Common myeloid progenitor, CD34-positive (primary cell): Measurements from ENCODE around the gene NACA.

Source experiments
- CTCF ChIA-PET: fragments of 350-600 bp; sonication (Branson Sonifier 250); formaldehyde crosslinking; loops from one replicate; lab custom pipeline; 2021; ENCODE audit warnings: antibody characterized with exemption; lab: Charles Lee
- POLR2A ChIA-PET: fragments of 350-600 bp; sonication (Branson Sonifier 250); formaldehyde crosslinking; loops from one replicate; lab custom pipeline; 2021; ENCODE audit warnings: antibody characterized with exemption; lab: Charles Lee
- DNase-seq, 3 donors: peaks; one replicate each; pipeline versions ENCODE4 v3.0.0 to v3.0.0-alpha.2; 2013
- H3K27ac ChIP-seq, 2 experiments: 1 replicate in 1 of 2; 2 replicates in 1 of 2; pipeline ENCODE4 v1.7.0; 2013; ENCODE audit warnings: inconsistent platforms in 2 of 2, low read length in 2 of 2, mild to moderate bottlenecking in 2 of 2, low read depth in 1 of 2, moderate library complexity in 1 of 2; ENCODE audit not compliant: severe bottlenecking in 2 of 2, insufficient read depth in 1 of 2, poor library complexity in 1 of 2
- H3K27me3 ChIP-seq, 5 experiments: replicated peaks in 2 of 5; 1 replicate in 3 of 5; 2 replicates in 2 of 5; pipeline versions ENCODE4 v1.6.1 to v1.7.0; 2013; ENCODE audit warnings: low read length in 4 of 5, mild to moderate bottlenecking in 2 of 5, moderate library complexity in 2 of 5, inconsistent platforms in 1 of 5; ENCODE audit not compliant: insufficient read depth in 5 of 5, control insufficient read depth in 4 of 5
- H3K36me3 ChIP-seq, 4 experiments: 1 replicate in 2 of 4; 2 replicates in 2 of 4; pipeline versions ENCODE4 v1.6.1 to v1.7.0; 2013; ENCODE audit warnings: low read length in 3 of 4, control low read depth in 1 of 4, mild to moderate bottlenecking in 1 of 4; ENCODE audit not compliant: control insufficient read depth in 4 of 4, insufficient read depth in 4 of 4
- H3K4me1 ChIP-seq, 4 experiments: 1 replicate in 3 of 4; 2 replicates in 1 of 4; pipeline versions ENCODE4 v1.6.1 to v1.7.1; 2013; ENCODE audit warnings: low read length in 3 of 4, mild to moderate bottlenecking in 3 of 4, control low read depth in 1 of 4, inconsistent platforms in 1 of 4, moderate library complexity in 1 of 4; ENCODE audit not compliant: control insufficient read depth in 4 of 4, insufficient read depth in 4 of 4; ENCODE audit errors: control extremely low read depth in 1 of 4
- H3K4me3 ChIP-seq, 7 experiments: 1 replicate in 4 of 7; 2 replicates in 3 of 7; pipeline versions ENCODE4 v1.5.1 to v1.7.0; 2013; ENCODE audit warnings: mild to moderate bottlenecking in 7 of 7, low read length in 6 of 7, moderate library complexity in 6 of 7, inconsistent platforms in 2 of 7, low read depth in 2 of 7, control low read depth in 1 of 7; ENCODE audit not compliant: insufficient read depth in 4 of 7, control insufficient read depth in 1 of 7; ENCODE audit errors: extremely low read depth in 1 of 7
- H3K9me3 ChIP-seq, 5 experiments: 1 replicate in 4 of 5; 2 replicates in 1 of 5; pipeline versions ENCODE4 v1.6.1 to v1.7.1; 2013; ENCODE audit warnings: low read length in 4 of 5, mild to moderate bottlenecking in 2 of 5, inconsistent platforms in 1 of 5, low read depth in 1 of 5, moderate library complexity in 1 of 5; ENCODE audit not compliant: control insufficient read depth in 4 of 5, insufficient read depth in 2 of 5; ENCODE audit errors: control extremely low read depth in 1 of 5
- WGBS: methylation state at CpG from one replicate; pipeline ENCODE4 v1.1.5; 2013; ENCODE audit not compliant: insufficient coverage; 5-methylcytosine and 5-hydroxymethylcytosine counted together

Gene NACA

GRCh38 chr12:56721721-56722120 is 3.4 kb downstream of the NACA start:
- Histone ChIP-seq H3K27ac (peak overlapping the region; percentile 35 to 62), H3K4me1 (peaks cover 46 to 86% (median 82%) of the 10 kb centered on the region in 4 experiments), H3K27me3 (no peaks in the 10 kb centered on the region), H3K36me3 (peaks cover 5 to 65% (median 17%) of the 10 kb centered on the region in 4 experiments), H3K9me3 (no peaks in the 10 kb centered on the region), H3K4me3 (peak overlapping the region in 5 of 7 experiments; percentile 21 to 96 (median 50))
- 80% methylated on average over 1 of the region's 2 CpGs for WGBS
- DNase-seq = no peak
- ChIA-PET POLR2A (no interaction called here), CTCF (interaction anchor here (0.7 to 1.1 kb wide), 2 partner anchors 31 to 83 kb away, joined by 3 read pairs; no protein-coding TSS in a partner anchor)

- Histone ChIP-seq H3K4me1 (peaks cover 46 to 91% (median 85%) of the 10 kb centered on the region in 4 experiments), H3K27me3 (no peaks in the 10 kb centered on the region), H3K4me3 (peak overlapping the region in 6 of 7 experiments; percentile 13 to 86 (median 42)), H3K27ac (peak overlapping the region in 1 of 2 experiments; percentile 65), H3K36me3 (peaks cover 5 to 70% (median 19%) of the 10 kb centered on the region in 4 experiments), H3K9me3 (no peaks in the 10 kb centered on the region)
- ChIA-PET CTCF (interaction anchor here (0.7 to 1.4 kb wide), 6 partner anchors 16 to 82 kb away, joined by 3 read pairs; partner anchors contain the start of gene PTGES3), POLR2A (interaction anchor here (0.7 kb wide), 1 partner anchor 85 kb away, joined by 3 read pairs; no protein-coding TSS in a partner anchor)
- WGBS = 54% methylated on average over 2 of the region's 2 CpGs
- DNase-seq = no peak
Observed at GRCh38 chr12:56721216-56721615, 3.9 kb downstream of the NACA start.

GRCh38 chr12:56720731-56721151 is 4.4 kb downstream of the NACA start:
- peak overlapping the region in 1 of 2 experiments; percentile 65 for H3K27ac ChIP-seq
- H3K9me3 ChIP-seq = no peaks in the 10 kb centered on the region
- ChIA-PET CTCF (interaction anchor here (0.7 to 1.4 kb wide), 6 partner anchors 16 to 82 kb away, joined by 3 read pairs; partner anchors contain the start of gene PTGES3), POLR2A (interaction anchor here (0.7 kb wide), 1 partner anchor 84 kb away, joined by 3 read pairs; no protein-coding TSS in a partner anchor)
- WGBS = 17% methylated on average over 1 of the region's 1 CpG
- H3K36me3 ChIP-seq = peaks cover 5 to 75% (median 24%) of the 10 kb centered on the region in 4 experiments
- H3K4me3 ChIP-seq = peak overlapping the region in 5 of 7 experiments; percentile 13 to 86 (median 50)
- peak in 2 of 3 donors; percentile 54 to 66 for DNase-seq
- H3K27me3 ChIP-seq = no peaks in the 10 kb centered on the region
- H3K4me1 ChIP-seq = peaks cover 46 to 88% (median 83%) of the 10 kb centered on the region in 4 experiments

- ChIA-PET POLR2A (interaction anchor here (0.7 kb wide), 1 partner anchor 31 kb away, joined by 3 read pairs; the partner anchor contains the start of gene PTGES3), CTCF (interaction anchor here (0.5 to 1.6 kb wide), 4 partner anchors 12 to 849 kb away, joined by 3 to 4 read pairs (median 3); no protein-coding TSS in a partner anchor)
- peaks cover 44 to 83% (median 75%) of the 10 kb centered on the region in 4 experiments for H3K4me1 ChIP-seq
- H3K36me3 ChIP-seq = peaks cover 5 to 84% (median 38%) of the 10 kb centered on the region in 4 experiments
- H3K9me3 ChIP-seq = no peaks in the 10 kb centered on the region
- H3K4me3 ChIP-seq = peak overlapping the region in 2 of 7 experiments; percentile 20 to 40
- H3K27me3 ChIP-seq = no peaks in the 10 kb centered on the region
- peak overlapping the region in 1 of 2 experiments; percentile 65 for H3K27ac ChIP-seq
- DNase-seq = no peak
Observed at GRCh38 chr12:56719056-56719455, 6.0 kb downstream of the NACA start.

- DNase-seq = no peak
- Histone ChIP-seq H3K4me3 (peak overlapping the region in 2 of 7 experiments; percentile 20 to 40), H3K27ac (peak overlapping the region in 1 of 2 experiments; percentile 65), H3K27me3 (no peaks in the 10 kb centered on the region), H3K36me3 (peaks cover 5 to 84% (median 42%) of the 10 kb centered on the region in 4 experiments), H3K9me3 (no peaks in the 10 kb centered on the region), H3K4me1 (peaks cover 42 to 79% (median 70%) of the 10 kb centered on the region in 4 experiments)
- ChIA-PET CTCF (interaction anchor here (0.5 to 1.6 kb wide), 4 partner anchors 11 to 849 kb away, joined by 3 to 4 read pairs (median 3); no protein-coding TSS in a partner anchor), POLR2A (interaction anchor here (0.7 kb wide), 1 partner anchor 30 kb away, joined by 3 read pairs; the partner anchor contains the start of gene PTGES3)
- 37% methylated on average over 3 of the region's 4 CpGs for WGBS
Observed at GRCh38 chr12:56718636-56719035, 6.5 kb downstream of the NACA start.

GRCh38 chr12:56718149-56718548 is 7.0 kb downstream of the NACA start:
- no peak for DNase-seq
- Histone ChIP-seq H3K27ac (peak overlapping the region in 1 of 2 experiments; percentile 65), H3K36me3 (peaks cover 8 to 85% (median 46%) of the 10 kb centered on the region in 4 experiments), H3K9me3 (no peaks in the 10 kb centered on the region), H3K4me3 (peak overlapping the region in 2 of 7 experiments; percentile 25 to 31), H3K27me3 (no peaks in the 10 kb centered on the region), H3K4me1 (peaks cover 37 to 74% (median 66%) of the 10 kb centered on the region in 4 experiments)
- CTCF ChIA-PET = interaction anchor here (1.0 kb wide), 1 partner anchor 29 kb away, joined by 3 read pairs; no protein-coding TSS in a partner anchor
- WGBS = 60% methylated on average over 1 of the region's 1 CpG
- POLR2A ChIA-PET = interaction anchor here (0.9 kb wide), 1 partner anchor 12 kb away, joined by 5 read pairs; no protein-coding TSS in a partner anchor
